ENCODE measurements around the gene XYLT1. TPM values are rescaled to one million over a fixed set of nuclear protein-coding genes. Genes with fewer than 3 reads are reported as not detected.

Gene XYLT1
- total RNA-seq, 1 experiment from 2014 or later, result 14.5 TPM

DNA sequence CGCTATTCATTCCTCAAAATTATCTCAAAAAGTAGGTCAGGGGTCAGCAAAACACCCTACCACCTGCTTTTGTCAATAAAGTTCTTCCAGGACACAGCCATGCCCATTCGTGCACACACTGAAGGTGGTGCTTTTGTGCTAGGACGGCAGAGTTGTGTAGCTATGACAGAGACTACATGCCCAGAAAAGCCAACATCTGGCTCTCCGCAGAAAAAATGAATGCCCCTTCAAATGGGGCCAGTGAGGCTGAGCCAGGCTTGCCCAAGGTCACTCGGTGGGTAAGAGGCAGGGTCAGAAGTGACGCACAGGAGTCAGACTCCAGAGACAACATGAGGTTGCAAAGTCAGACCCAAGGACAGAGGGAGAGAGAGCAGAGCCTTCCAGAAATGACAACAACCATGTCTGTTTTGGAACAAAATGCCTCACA is 200.1 kb downstream of the XYLT1 start:
- Histone ChIP-seq H3K9ac (ENCODE audit: extremely low read depth, insufficient read length, low read length) (no peak overlapping the region), H3K18ac (ENCODE audit: insufficient read length, low read depth, low read length) (no peak overlapping the region), H3K4ac (ENCODE audit: low read depth, low read length) (no peak overlapping the region), H3K79me1 (ENCODE audit: insufficient read depth, low read depth, low read length, poor library complexity, severe bottlenecking) (no peaks in the 10 kb centered on the region), H3K23me2 (ENCODE audit: insufficient read length, low read depth, low read length, poor library complexity, severe bottlenecking) (no peaks in the 10 kb centered on the region), H3K14ac (ENCODE audit: insufficient read depth, low read length) (no peak overlapping the region), H4K5ac (ENCODE audit: insufficient read length, low read depth, low read length) (no peak overlapping the region), H2BK12ac (ENCODE audit: insufficient read length, low read depth, low read length) (no peak overlapping the region), H3K23ac (ENCODE audit: insufficient read length, low read depth, low read length) (no peak overlapping the region), H3K9me3 (ENCODE audit: control insufficient read depth, low read depth, low read length) (no peaks in the 10 kb centered on the region), H3K4me1 (ENCODE audit: insufficient read depth, low read length) (no peaks in the 10 kb centered on the region), H2BK120ac (ENCODE audit: low read depth, low read length, poor library complexity, severe bottlenecking) (no peak overlapping the region), H2AFZ (ENCODE audit: low read length) (no peak overlapping the region), H4K91ac (ENCODE audit: insufficient read length, low read depth, low read length) (no peak overlapping the region), H3K27me3 (ENCODE audit: insufficient read depth, low read length) (no peaks in the 10 kb centered on the region), H2AK5ac (ENCODE audit: insufficient read length, low read length) (no peak overlapping the region), H2BK15ac (ENCODE audit: low read depth, low read length) (no peak overlapping the region), H4K8ac (replicated peaks; ENCODE audit: insufficient read length, low read depth, low read length) (no peak overlapping the region), H2BK5ac (ENCODE audit: insufficient read length, low read length) (no peak overlapping the region), H3K79me2 (ENCODE audit: insufficient read depth, low read length) (no peaks in the 10 kb centered on the region), H3K4me2 (ENCODE audit: insufficient read depth, insufficient read length, low read length) (no peak overlapping the region), H3K56ac (ENCODE audit: insufficient read length, low read depth, low read length) (no peak overlapping the region), H3T11ph (ENCODE audit: low read length) (no peak overlapping the region), H3K27ac (ENCODE audit: insufficient read length, low read depth, low read length) (no peak overlapping the region), H4K20me1 (ENCODE audit: control insufficient read depth, insufficient read depth, insufficient read length) (no peaks in the 10 kb centered on the region), H2BK20ac (ENCODE audit: low read depth, low read length, poor library complexity, severe bottlenecking) (no peak overlapping the region)
- no CpG with 5 or more reads among the region's 6 CpGs for WGBS (ENCODE audit: extremely low coverage, insufficient read length, low lambda C conversion rate)
- peaks cover 0 to 2% (median 0%) of the 10 kb centered on the region in 3 experiments; a peak in 1 of 7 replicates for H3K36me3 Mint-ChIP-seq (ENCODE audit: insufficient read depth in 1 of 3, low read depth in 3 of 3)
- DNase-seq, result no peak
- no peaks in the 10 kb centered on the region for H3K27me3 Mint-ChIP-seq (ENCODE audit: low read depth)
- H3K9me3 Mint-ChIP-seq, result no peaks in the 10 kb centered on the region
- no peak overlapping the region for H3K4me3 Mint-ChIP-seq
- H3K27ac Mint-ChIP-seq, result peak overlapping the region in 1 of 3 experiments; percentile 49; a peak in 2 of 7 replicates
- peaks cover 22 to 23% of the 10 kb centered on the region in 2 experiments for H3K4me1 Mint-ChIP-seq
- TF ChIP-seq, protein P1, sequence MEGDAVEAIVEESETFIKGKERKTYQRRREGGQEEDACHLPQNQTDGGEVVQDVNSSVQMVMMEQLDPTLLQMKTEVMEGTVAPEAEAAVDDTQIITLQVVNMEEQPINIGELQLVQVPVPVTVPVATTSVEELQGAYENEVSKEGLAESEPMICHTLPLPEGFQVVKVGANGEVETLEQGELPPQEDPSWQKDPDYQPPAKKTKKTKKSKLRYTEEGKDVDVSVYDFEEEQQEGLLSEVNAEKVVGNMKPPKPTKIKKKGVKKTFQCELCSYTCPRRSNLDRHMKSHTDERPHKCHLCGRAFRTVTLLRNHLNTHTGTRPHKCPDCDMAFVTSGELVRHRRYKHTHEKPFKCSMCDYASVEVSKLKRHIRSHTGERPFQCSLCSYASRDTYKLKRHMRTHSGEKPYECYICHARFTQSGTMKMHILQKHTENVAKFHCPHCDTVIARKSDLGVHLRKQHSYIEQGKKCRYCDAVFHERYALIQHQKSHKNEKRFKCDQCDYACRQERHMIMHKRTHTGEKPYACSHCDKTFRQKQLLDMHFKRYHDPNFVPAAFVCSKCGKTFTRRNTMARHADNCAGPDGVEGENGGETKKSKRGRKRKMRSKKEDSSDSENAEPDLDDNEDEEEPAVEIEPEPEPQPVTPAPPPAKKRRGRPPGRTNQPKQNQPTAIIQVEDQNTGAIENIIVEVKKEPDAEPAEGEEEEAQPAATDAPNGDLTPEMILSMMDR (conservative IDR thresholded peaks at IDR 0.05), result no peak

Measured in H9 (cell line).